ENCODE data around the gene NME9. TPM values are rescaled to one million over a fixed set of nuclear protein-coding genes. Genes with fewer than 3 reads are reported as not detected.

The NME9 gene
- total RNA-seq, 1 donor from 2014 or later: not detected

DNA sequence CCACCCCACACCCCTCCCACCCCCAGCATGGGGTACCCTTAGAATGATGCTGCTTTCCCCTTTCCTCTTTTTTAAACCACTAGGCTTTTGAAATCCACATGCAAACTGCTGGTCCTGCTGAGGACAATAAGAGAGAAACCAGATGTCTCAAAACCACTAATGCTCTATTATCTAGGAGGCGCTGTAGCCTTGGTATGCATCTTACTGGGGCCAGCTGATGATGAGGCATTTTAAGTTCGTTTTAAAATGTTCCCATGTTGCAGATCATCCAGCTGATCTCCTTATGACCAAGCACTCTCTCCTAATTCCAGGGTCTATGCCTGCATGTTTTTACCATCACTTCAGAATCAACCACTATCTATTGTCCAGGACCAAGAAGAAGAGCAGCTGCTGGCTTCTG lies 1.3 kb downstream of the NME9 start:
- TF ChIP-seq, protein P1, sequence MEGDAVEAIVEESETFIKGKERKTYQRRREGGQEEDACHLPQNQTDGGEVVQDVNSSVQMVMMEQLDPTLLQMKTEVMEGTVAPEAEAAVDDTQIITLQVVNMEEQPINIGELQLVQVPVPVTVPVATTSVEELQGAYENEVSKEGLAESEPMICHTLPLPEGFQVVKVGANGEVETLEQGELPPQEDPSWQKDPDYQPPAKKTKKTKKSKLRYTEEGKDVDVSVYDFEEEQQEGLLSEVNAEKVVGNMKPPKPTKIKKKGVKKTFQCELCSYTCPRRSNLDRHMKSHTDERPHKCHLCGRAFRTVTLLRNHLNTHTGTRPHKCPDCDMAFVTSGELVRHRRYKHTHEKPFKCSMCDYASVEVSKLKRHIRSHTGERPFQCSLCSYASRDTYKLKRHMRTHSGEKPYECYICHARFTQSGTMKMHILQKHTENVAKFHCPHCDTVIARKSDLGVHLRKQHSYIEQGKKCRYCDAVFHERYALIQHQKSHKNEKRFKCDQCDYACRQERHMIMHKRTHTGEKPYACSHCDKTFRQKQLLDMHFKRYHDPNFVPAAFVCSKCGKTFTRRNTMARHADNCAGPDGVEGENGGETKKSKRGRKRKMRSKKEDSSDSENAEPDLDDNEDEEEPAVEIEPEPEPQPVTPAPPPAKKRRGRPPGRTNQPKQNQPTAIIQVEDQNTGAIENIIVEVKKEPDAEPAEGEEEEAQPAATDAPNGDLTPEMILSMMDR (IDR thresholded peaks at IDR 0.05; ENCODE audit: insufficient read depth, low read length, severe bottlenecking): no peak
- no peak overlapping the region for H3K4me3 ChIP-seq (ENCODE audit: low read depth, low read length)
- FAIRE-seq: no peak

DNA sequence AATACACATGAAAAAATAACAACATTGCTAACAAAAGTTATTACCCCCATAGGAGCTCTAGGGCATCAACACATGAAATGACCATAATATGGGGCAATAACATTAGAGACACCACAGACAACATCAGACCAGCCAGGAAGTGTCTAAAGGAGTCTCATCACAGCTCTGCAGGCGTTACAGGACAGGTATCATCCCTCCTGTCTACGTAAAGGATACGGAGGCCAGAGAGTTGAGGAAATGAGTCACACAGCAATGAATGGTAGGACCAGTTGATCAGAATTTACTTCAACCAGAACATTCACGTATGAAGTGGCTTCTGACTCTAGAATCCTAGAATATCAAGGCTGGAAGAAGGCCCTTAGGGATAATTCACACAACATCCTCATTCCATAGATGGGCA lies 1.8 kb downstream of the NME9 start:
- Histone ChIP-seq H3K36me3 (ENCODE audit: control insufficient read depth, insufficient read depth, low read length) (no peaks in the 10 kb centered on the region), H3K4me3 (ENCODE audit: low read depth, low read length) (no peak overlapping the region), H3K27me3 (ENCODE audit: control insufficient read depth, insufficient read depth, low read length) (no peaks in the 10 kb centered on the region)
- TF ChIP-seq, protein P1 (IDR thresholded peaks at IDR 0.05; ENCODE audit: insufficient read depth, low read length, severe bottlenecking): no peak
- peak; percentile 96 for DNase-seq (ENCODE audit: low read depth)
- peak; percentile 58 for FAIRE-seq

More for the DNA sequence above, 1.3 kb downstream of the NME9 start:
- Histone ChIP-seq H3K27me3 (ENCODE audit: control insufficient read depth, insufficient read depth, low read length) (no peaks in the 10 kb centered on the region), H3K36me3 (ENCODE audit: control insufficient read depth, insufficient read depth, low read length) (no peaks in the 10 kb centered on the region)
- DNase-seq (ENCODE audit: low read depth): no peak

DNA sequence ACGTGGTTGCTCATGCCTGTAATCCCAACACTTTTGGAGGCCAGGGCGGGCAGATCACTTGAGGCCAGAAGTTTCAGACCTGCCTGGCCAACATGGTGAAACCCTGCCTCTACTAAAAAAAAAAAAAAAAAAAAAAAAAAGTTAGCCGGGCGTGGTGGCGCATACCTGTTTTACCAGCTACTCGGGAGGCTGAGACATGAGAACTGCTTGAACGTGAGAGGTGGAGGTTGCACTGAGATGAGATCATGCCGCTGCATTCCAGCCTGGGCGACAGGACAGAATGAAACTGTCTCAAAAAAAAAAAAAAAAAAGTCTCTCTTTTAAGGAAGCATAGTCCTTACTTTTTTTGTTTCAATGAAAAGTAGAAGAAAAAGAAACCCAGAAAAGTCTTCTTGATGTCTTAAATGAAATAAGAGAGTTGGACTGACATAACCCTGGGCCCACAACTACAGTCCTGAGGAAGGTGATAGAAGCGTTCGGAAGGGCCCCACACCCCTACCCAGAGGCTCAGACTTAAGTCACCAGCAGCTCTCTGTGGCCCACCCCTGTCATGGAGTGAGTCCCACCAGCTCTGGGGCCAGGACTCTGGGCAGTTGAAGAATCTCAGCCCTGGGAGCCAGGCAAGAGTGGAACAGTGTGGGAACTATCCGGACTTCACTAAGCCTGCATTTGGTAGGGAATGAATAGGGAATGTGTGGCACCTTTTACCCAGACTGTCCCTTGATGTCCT lies 2.6 kb downstream of the NME9 start:
- H3K27me3 ChIP-seq (ENCODE audit: control insufficient read depth, insufficient read depth, low read length): no peaks in the 10 kb centered on the region
- H3K36me3 ChIP-seq (ENCODE audit: control insufficient read depth, insufficient read depth, low read length): no peaks in the 10 kb centered on the region
- no peak for FAIRE-seq
- TF ChIP-seq, protein P1 (IDR thresholded peaks at IDR 0.05; ENCODE audit: insufficient read depth, low read length, severe bottlenecking): no peak
- peak; percentile 26 for DNase-seq (ENCODE audit: low read depth)
- H3K4me3 ChIP-seq (ENCODE audit: low read depth, low read length): no peak overlapping the region

DNA sequence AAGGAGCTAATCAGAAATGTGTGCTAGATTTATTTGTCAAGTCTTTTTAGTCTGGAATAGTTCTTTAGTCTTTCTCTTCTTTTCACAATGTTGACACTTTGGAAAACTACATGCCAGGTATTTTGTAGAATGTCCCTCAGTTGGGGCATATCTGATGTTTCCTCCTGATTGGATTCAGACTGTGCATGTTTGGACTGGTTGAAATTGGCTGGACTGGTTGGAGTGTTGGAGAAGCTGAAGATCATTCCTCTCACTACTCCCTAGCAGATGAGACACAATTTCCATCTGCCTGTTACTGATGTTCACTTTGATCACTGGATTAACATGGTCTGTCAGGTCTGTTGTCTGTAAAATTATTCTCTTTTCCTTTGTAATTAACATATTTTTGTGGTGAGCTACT lies 3.7 kb downstream of the NME9 start:
- Histone ChIP-seq H3K27me3 (ENCODE audit: control insufficient read depth, insufficient read depth, low read length) (no peaks in the 10 kb centered on the region), H3K4me3 (ENCODE audit: low read depth, low read length) (no peak overlapping the region), H3K36me3 (ENCODE audit: control insufficient read depth, insufficient read depth, low read length) (no peaks in the 10 kb centered on the region)
- TF ChIP-seq, protein P1 (IDR thresholded peaks at IDR 0.05; ENCODE audit: insufficient read depth, low read length, severe bottlenecking): no peak
- no peak for FAIRE-seq
- peak; percentile 80 for DNase-seq (ENCODE audit: low read depth)

DNA sequence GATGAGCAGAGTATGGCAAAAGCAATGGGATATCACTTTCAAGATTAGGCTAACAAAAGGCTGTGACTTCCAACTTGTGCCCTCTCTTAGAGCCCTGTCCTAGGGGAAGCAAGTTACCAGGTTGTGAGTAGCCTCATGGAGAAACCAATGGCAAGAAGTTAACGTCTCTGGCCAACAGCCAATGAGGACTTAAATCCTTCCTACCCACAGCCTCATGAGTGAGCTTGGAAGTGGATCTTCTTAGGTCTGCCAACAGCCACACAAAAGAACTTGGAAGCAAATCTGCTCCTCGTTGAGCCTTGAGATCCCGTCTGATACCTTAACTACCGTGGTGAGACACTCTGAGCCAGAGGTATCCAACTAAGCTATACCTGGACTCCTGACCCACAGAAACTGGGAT lies 5.7 kb downstream of the NME9 start:
- TF ChIP-seq, protein P1 (IDR thresholded peaks at IDR 0.05; ENCODE audit: insufficient read depth, low read length, severe bottlenecking): no peak
- Histone ChIP-seq H3K36me3 (ENCODE audit: control insufficient read depth, insufficient read depth, low read length) (no peaks in the 10 kb centered on the region), H3K27me3 (ENCODE audit: control insufficient read depth, insufficient read depth, low read length) (no peaks in the 10 kb centered on the region), H3K4me3 (ENCODE audit: low read depth, low read length) (no peak overlapping the region)
- peak; percentile 20 for DNase-seq (ENCODE audit: low read depth)
- peak; percentile 64 for FAIRE-seq

DNA sequence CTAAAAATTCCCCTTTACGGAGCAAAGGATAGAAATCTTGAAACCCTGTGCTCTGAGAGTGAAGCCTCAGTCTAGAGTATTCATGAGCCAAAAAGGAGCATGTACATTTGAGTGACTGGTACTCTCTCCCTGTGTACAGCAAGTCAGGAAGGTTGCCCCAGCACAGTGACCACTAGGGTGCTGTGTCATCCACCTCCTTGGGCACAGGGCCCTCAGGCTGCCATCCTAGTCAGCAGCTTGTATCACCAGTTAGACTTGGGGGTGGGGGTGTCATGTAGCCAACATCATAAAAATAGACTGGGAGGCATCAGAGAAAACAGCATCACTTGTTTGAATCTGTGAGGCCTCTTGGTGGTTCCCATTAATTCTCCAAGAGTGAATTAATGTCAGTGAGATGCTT lies 12.0 kb downstream of the NME9 start:
- no peak for DNase-seq (ENCODE audit: low read depth)

More for the DNA sequence above, 12.0 kb downstream of the NME9 start:
- no peak for FAIRE-seq
- TF ChIP-seq, protein P1 (IDR thresholded peaks at IDR 0.05; ENCODE audit: insufficient read depth, low read length, severe bottlenecking): no peak
- Histone ChIP-seq H3K36me3 (ENCODE audit: control insufficient read depth, insufficient read depth, low read length) (no peaks in the 10 kb centered on the region), H3K27me3 (ENCODE audit: control insufficient read depth, insufficient read depth, low read length) (no peaks in the 10 kb centered on the region), H3K4me3 (ENCODE audit: low read depth, low read length) (no peak overlapping the region)
